Hematopoietic multipotent progenitor cell treated with erythropoietin and hydrocortisone succinate and interleukin-3 and kit ligand, for 8 days (in vitro differentiated cells): ENCODE results near the gene PSIP1.
"Not testable (repeated sequence)": the region's sequence is repeated elsewhere in the genome, so short reads cannot be mapped to it uniquely, and the experiment has no call there.

Experiments used
- DNase-seq: peaks from one replicate; pipeline ENCODE4 v3.0.0-alpha.2; 2015

The PSIP1 gene

DNA sequence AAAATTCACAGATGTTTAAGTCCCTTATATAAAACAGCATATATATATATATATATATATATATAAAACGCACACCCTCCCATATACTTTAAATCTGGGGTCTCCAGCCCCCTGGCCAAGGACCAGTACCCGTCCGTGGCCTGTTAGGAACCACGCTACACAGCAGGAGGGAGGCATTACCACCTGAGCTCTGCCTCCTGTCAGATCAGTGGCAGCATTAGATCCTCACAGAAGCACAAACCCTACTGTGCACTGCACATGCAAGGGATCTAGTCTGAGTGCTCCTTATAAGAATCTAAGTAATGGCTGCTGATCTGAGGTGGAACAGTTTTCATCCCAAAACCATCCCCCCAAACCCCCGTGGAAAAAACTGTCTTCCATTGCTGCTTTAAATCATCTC lies 9.0 kb downstream of the PSIP1 start:
- DNase-seq = no peak

DNA sequence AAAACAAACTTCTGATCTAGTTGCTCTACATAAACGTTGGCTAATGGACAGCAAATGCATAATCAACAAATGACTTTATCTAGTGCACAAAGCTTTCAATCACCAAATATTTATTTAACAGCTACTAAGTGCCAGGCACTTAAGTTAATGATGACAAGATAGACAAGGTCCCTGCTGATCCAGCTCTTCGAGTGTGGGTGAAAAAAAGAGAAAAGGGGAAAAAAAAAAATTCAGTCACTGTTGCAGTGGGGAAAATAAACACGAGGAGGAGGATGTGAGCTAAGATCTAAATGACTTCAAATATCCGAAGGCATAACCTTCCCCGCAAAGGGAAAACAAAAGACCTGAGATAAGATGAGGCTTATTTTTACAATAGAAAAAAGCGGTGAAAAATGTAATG lies 9.6 kb downstream of the PSIP1 start:
- DNase-seq = no peak

DNA sequence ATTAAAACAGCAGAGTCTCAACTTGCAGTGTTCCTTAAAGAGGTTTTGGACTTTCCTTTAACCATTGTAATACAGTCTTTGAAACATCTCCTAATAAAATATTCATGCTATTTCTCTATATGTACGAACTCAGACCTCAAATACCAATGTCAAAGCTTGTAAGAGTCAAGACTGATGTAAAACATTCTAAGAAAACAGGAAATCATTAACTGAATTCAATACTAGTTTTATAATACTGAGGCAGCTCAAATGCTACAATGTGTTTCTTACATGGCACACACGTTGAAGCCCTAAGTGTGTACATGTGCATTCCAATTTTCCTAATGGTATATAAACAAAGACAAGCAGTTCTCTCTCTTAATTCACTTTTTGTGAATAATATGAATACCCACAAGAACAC lies 11.6 kb downstream of the PSIP1 start:
- DNase-seq = no peak

DNA sequence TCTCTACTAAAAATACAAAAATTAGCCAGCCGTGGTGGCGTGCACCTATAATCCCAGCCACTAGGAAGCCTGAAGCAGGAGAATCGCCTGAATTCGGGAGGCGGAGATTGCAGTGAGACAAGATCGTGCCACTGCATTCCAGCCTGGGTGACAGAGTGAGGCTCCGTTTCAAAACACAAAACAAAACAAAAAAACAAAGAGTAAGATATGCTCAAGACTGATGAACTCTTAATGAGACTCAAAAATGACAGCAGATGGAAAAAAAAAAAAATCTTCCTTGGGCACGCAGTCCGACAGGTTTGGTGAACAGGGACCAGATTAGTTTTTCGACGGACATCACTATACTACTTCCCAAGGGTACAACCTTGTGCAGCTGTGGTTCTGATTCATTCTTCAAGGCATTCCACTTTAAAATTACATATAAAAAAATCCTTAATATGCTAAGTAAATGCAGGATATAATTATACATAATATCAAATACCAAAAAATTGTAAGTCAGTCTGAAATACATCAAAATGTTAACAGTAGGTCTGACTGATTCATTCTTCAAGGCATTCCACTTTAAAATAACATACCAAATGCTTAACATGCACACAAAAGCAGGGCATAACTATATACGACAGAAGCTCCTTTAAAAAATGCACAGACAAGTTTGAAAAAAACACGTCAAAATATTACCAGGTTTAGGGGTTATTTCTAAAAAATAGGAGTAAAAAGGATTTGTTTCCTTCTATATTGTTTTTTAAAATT lies 12.3 kb downstream of the PSIP1 start:
- no peak for DNase-seq

DNA sequence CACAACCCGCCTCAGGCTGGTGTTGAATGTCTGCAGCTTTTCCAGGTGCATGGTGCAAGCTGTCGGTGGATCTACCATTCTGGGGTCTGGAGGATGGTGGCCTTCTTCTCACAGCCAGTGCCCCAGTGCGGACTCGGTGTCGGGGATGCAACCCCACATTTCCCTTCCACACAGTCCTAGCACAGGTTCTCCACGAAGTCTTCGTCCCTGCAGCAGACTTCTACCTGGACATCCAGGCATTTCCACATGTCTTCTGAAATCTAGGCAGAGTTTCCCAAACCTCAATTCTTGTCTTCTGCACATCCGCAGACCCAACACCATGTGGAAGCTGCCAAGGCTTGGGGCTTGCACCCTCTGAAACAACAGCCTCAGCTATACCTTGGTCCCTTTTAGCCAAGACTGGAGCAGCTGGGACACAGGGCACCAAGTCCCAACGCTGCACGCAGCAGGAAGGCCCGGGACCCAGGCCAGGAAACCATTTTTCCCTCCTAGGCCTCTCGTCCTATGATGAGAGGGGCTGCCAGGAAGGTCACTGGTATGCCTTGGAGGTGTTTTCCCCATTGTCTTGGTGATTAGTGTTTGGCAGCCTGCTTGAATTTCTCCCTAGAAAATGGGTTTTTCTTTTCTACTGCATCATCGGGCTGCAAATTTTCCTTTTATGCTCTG lies 18.2 kb downstream of the PSIP1 start:
- no peak for DNase-seq

DNA sequence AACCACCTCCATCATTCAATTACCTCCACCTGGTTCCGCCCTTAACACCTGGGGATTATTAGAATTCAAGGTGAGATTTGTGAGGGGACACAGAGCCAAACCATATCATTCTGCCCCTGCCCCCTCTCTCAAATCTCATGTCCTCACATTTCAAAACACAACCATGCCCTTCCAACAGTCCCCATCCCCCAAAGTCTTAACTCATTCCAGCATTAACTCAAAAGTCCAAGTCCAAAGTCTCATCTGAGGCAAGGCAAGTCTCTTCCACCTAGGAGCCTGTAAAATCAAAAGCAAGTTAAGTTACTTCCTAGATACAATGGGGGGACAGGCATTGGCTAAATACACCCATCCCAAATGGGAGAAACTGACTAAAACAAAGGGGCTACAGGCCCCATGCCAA lies 18.8 kb downstream of the PSIP1 start:
- no peak for DNase-seq

DNA sequence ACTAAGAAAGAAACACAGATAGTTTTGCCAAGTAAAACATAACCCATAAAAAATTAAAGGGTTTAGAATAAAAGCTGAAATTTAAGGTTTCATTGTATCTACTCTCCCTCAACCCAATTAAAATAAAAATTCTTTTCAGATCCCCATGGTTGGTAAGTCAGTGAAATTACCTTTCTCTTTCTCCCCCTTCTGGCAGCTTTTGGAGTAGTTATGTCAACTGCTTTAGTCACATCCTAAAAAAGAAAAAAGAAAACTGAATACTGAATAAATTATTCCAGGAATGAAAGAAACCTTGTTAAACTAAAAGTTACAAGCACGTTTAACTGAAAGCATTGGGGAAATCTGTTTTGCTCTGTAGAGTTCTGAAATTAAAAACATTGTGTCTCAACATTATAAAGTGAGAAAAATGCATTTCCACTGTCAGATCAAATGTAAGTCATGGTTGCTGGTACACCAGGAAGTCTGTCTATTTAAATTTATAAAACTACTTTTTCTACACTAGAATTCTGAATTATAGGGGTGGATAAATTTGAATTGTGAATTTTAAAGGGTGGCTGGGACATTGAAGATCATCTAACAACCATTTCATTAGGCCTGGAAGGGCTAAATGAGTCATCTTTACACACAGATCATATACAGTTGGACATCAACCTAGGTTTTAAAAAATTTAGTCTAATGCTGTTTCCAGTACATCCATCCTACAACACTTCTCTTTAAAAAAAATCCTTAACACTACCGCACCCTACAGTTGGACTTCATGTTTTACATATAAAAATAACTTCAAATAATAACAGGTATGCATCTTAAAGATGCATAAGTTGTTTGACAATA lies 24.7 kb downstream of the PSIP1 start:
- peak; percentile 43 for DNase-seq

DNA sequence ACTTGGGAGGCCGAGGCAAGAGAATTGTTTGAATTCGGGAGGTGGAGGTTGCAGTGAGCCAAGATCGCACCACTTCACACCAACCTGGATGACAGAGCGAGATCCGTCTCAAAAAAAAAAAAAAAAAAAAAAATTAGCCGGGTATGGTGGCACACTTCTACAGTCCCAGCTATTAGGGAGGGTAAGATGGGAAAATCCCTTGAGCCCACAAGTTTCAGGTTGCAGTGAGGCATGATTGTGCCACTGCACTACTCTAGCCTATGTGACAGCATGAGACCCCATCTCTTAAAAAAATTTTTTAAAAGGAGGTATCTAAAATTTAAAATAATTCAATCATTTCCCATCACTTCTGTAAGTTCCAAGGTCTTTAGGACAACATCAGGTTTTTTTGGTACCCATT lies 26.0 kb downstream of the PSIP1 start:
- no peak for DNase-seq

DNA sequence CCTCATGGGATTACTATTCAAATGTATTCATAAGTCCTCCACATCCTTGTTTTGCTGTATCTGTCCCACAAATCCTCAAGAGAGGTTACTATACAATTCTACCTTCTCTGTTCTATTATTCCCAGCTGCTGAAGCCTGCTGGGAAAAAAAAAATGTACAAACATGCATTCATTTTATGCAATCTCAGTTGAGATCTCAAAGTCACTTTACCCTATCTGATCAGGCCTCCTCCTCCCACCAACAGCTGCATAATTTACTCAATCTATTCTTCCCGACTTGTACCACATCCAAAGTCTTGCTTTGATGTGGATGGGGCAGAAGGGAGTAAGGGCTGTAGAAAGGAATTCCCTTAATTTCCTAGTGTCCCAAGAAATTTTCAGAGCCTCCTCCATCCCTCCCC lies 28.6 kb downstream of the PSIP1 start:
- no peak for DNase-seq

DNA sequence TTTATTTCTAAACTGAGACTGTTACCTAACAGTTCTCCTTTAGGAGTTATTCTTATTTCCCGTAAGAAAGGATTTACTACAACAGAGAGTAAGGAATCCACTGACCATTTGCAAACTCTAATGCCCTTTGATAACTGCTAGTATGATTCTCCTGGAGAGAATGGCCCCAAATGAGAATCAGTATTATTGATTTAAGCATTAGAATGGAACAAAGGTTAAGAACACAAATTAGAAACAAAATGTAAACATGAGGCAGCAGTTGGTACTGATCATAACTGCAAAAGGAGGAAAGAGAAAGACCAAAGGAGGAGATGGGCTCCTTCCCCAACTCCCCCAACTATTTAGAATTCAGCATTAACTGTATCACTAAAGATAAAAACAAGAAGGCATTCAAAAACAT lies 30.7 kb downstream of the PSIP1 start:
- no peak for DNase-seq

DNA sequence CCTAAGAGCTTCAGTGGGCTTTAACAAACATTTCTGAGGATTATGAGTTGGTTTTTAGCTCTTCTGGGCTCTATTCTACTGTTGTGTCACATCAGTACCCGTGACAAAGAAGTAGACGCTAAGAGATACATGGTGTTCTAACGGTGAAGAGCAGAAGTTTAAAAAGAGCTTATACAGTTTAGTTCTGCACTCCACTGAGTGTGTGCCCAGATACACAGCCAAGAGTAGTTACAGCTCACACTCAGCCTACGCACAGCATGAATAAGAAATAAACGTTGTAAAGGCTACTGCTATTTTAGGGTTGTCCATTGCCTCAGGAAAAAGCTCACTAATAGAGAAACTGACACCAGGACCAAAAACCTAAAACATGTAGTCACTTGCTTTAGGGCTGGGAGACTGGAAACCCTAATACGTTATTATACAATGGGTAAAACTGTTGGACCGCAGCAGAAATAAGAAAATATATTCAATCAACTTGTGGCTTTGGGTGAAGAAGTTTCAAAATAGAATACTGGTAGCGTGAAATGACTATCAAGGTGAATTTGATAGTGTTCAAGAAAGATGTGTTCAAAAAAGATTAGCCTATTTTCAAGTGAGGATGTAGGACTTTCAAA lies 34.7 kb downstream of the PSIP1 start:
- DNase-seq = no peak

DNA sequence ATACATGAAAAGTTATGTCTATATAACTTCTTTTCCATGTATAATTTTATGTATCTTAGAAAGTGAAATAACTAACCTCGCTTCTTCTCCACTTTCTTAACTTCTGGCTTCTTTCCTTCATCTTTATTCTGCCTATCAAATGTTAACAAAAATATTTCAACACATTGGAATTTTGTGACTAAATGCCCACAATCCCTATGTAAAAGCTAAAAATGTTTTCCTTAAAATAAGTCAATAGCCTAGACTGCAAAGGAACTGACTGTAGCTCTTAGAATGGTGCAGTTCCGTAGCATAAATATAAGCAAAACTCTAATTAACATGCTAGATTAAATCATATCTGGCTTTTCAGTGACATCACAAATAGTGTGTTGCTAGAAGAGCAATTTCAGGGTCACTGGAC lies 40.9 kb downstream of the PSIP1 start:
- DNase-seq = no peak

DNA sequence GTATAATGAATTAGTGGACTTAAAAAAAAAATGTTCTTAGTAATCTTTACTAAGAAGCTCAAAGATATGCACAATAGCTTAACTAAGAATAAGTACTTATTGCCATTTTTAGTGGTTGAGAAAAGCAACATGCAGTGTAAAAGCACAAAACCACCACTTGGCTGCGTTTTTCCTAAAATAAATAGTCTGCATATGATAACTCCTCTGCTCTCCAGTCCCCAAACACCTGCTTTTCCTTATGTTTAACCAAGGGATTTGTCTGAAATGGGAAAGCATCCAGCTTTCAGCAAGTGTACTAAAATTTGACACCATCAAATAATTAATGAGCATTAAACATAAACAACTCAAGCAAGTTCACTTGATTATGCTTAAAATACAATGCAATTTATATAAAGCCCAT lies 41.4 kb downstream of the PSIP1 start:
- no peak for DNase-seq

DNA sequence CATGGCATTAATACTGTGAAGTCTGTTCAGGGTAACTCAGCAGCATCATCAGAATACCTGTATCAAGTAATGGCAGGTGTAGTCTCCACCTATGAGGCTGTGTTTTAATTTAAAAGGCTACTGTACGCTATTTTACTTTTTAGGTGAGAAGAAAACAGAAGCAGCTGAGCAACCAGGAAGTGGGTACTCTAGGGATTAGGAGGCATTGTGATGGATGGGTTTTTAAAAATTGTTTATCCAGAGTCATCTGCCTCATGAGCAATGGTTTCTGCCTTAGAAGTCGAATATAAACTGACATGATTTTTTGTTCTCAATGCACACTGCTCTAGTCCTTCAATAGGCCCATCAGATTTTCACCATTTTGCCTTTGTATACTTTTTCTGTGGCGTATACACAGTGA lies 42.6 kb downstream of the PSIP1 start:
- DNase-seq = no peak

DNA sequence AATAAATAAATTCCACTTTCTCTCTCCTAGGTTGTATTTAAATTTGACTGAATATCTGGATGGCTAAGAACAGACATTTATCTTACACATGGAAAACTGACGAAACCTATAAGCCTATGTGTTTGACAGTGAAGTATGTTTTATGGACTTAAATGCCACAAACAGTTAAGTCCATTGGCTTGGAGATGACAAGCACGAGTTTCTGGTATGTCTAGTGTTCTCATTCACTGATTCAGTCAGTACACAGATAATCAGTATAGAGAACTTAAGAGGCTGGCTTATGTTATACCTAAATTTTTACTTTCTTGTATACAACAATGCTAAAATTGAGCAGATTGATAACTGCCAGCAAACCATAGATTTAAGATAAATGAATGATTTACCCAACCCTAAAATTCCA lies 49.2 kb downstream of the PSIP1 start:
- no peak for DNase-seq

DNA sequence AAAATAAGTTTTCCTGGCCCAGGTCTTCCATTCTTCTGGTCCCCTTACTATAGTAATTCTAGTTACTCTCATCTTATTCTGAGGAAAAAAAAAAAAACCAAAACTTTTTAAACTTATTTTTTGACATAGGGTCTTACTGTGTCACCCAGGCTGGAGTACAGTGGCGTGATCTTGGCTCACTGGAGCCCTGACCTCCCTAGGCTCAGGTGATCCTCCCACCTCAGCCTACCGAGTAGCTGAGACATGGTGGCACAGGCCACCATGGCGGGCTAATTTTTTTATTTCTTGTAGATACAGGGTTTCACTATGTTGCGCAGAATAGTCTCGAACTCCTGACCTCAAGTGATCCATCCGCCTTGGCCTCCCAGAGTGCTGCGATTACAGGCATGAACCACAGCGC lies 49.7 kb downstream of the PSIP1 start:
- DNase-seq = no peak

DNA sequence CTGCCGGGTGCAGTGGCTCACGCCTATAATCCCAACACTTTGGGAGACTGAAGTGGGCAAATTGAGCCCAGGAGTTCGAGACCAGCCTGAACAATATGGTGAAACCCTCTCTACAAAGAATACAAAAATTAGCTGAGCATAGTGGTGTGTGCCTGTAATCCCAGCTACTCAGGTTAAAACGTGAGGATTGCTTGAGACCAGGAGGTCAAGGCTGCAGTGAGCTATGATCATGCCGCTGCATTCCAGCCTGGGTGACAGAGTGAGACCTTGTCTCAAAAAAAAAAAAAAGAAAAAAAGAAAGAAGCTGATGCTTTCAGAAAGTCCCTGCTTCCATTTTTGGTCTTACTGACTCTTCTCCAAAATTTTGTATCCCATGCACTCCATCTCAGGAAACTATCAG lies 56.8 kb downstream of the PSIP1 start:
- DNase-seq = no peak

DNA sequence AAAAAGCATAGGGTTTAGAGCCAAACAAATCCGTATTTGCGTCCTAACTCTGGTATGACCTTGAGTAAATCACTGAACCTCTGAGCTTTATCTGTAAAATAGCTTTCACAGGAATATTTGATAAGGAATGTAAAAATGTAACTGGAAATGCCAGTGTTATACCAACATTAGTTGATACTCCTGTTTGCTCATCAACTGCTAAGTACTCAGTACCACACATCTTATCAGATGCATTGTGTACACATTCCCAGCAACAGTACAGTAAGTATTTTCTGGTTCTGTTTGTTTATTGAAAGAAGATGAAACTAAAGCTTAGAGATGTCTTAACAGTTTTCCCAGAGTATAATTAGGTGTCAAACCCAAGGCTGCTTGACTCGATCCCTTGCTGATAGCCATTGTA lies 66.6 kb downstream of the PSIP1 start:
- no peak for DNase-seq

DNA sequence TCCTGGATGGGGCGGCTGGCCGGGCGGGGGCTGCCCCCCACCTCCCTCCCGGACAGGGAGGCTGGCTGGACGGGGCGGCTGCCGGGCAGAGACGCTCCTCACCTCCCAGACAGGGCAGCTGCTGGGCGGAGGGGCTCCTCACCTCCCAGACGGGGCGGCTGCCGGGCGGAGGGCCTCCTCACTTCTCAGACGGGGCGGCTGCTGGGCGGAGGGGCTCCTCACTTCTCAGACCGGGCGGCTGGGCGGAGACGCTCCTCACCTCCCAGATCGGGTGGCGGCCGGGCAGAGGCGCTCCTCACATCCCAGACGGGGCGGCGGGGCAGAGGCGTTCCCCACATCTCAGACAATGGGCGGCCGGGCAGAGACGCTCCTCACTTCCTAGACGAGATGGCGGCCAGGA lies 68.5 kb downstream of the PSIP1 start:
- not testable (repeated sequence) for DNase-seq

DNA sequence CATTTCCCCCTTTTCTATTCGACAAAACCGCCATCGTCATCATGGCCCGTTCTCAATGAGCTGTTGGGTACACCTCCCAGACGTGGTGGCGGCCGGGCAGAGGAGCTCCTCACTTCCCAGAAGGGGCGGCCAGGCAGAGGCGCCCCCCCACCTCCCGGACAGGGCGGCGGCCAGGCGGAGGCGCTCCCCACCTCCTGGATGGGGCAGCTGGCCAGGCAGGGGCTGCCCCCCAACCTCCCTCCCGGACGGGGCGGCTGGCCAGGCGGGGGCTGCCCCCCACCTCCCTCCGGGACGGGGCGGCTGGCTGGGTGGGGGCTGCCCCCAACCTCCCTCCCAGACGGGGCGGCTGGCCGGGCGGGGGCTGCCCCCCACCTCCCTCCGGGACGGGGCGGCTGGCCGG lies 68.9 kb downstream of the PSIP1 start:
- not testable (repeated sequence) for DNase-seq

DNA sequence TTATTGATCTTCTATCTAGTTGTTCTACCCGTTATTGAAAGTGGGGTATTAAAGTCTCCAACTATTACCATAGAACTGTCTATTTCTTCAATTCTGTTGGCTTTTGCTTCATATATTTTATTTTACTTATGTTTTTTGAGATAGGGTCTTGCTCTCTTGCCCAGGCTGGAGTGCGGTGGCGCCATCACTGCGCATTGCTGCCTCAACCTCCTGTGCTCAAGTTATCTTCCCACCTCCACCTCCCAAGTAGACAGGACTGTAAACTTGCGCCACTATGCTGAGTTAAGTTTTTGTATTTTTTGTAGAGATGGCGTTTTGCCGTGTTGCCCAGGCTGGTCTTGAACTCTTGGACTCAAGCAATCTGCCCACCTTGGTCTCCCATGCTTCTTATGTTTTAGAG lies 71.9 kb downstream of the PSIP1 start:
- no peak for DNase-seq

DNA sequence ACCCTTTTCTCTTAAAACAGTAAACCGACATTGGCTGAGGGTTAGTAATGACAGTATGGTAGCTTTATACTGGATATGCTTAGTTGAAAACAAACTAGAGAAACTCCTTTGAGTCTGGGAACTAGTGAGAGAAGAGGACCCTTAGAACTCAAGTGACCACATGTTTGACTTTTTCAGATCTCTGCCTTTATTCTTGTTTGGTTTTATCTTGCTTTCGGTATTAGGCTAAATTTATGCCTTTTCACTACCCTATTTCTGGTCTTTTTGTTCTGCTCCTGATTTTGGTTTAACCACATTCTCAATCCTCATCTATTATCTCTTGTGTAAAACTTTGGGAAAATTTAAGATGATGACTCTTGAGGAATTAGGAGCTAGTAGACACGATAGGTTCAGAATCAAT lies 77.1 kb downstream of the PSIP1 start:
- no peak for DNase-seq

DNA sequence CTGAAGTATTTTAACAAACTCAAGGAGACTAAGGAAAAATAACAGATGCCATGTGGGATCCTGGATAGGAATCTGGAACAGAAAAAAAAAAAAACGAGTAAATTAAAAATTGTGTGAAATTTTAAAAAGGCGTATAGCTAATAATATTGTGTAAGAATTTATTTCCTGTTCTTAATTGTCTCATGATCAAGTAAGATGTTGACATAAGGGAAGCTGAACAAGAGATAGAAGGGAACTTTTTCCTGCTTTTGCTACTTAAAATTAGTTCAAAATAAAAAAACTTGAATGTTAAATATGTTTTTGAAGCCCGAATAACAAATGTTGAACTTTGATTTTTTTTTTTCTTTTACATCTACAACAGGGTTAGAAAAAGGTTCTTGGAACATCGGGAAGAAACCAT lies 77.6 kb downstream of the PSIP1 start:
- no peak for DNase-seq
